IMR-90 (cell line): Measurements from ENCODE around the gene CASP8AP2. TPM values are rescaled to one million over a fixed set of nuclear protein-coding genes. Genes with fewer than 3 reads are reported as not detected.

Experiments
- ATAC-seq: fragments of 200-7000 bp; cut with Tn5 transposase; 2 replicates; pipeline ENCODE4 v1.9.1; 2020; ENCODE audit warnings: low read depth, mild to moderate bottlenecking, moderate library complexity
- BruUV-seq: library from RNA; stranded (reverse); fragments of 400-500 nt; replicated peaks from 2 replicates; lab custom pipeline; 2021; lab: Mats Ljungman, UMichigan
- CTCF ChIA-PET: fragments of 300-600 bp; formaldehyde crosslinking; extraction: SDS; loops from one replicate; lab custom pipeline; 2021; ENCODE audit warnings: antibody characterized with exemption; lab: Yijun Ruan, JAX
- POLR2A ChIA-PET: fragments of 300-600 bp; sonication (Branson Sonifier 250); formaldehyde crosslinking; loops from one replicate; lab custom pipeline; 2022; ENCODE audit warnings: antibody characterized with exemption; ENCODE audit not compliant: unreplicated experiment; lab: Charles Lee
- DNase-seq: peaks from one replicate; pipeline ENCODE4 v3.0.0; 2013
- H2AFZ ChIP-seq: replicated peaks from 2 replicates; pipeline ENCODE3; 2013; ENCODE audit warnings: low read length, mild to moderate bottlenecking; ENCODE audit not compliant: poor library complexity
- H2AK5ac ChIP-seq: 2 replicates; pipeline ENCODE4 v1.6.1; 2013; ENCODE audit warnings: low read depth, low read length, inconsistent platforms
- H2AK9ac ChIP-seq: replicated peaks from 2 replicates; pipeline ENCODE3; 2013; ENCODE audit warnings: mild to moderate bottlenecking, low read depth, low read length, moderate library complexity; ENCODE audit not compliant: poor library complexity
- H2BK120ac ChIP-seq: 2 replicates; pipeline ENCODE4 v1.6.1; 2013; ENCODE audit warnings: low read depth, low read length, inconsistent platforms
- H2BK15ac ChIP-seq: 3 replicates; pipeline ENCODE4 v1.6.1; 2013; ENCODE audit warnings: low read depth, low read length, inconsistent platforms
- H2BK20ac ChIP-seq: 2 replicates; pipeline ENCODE4 v1.6.1; 2013; ENCODE audit warnings: low read depth, mild to moderate bottlenecking, inconsistent platforms, low read length, moderate library complexity
- H2BK5ac ChIP-seq: 2 replicates; pipeline ENCODE4 v1.6.1; 2013; ENCODE audit warnings: mild to moderate bottlenecking, low read depth, low read length, inconsistent platforms; ENCODE audit not compliant: poor library complexity, severe bottlenecking
- H3K14ac ChIP-seq: replicated peaks from 2 replicates; pipeline ENCODE4 v1.6.1; 2013; ENCODE audit warnings: low read depth, low read length, inconsistent platforms
- H3K18ac ChIP-seq: 2 replicates; pipeline ENCODE4 v1.6.1; 2013; ENCODE audit warnings: low read depth, low read length, control low read depth
- H3K23ac ChIP-seq: 2 replicates; pipeline ENCODE4 v1.6.1; 2013; ENCODE audit warnings: low read depth, low read length, inconsistent platforms
- H3K27ac ChIP-seq: 2 replicates; pipeline ENCODE4 v1.5.1; 2013; ENCODE audit warnings: mild to moderate bottlenecking, control low read depth, low read length; ENCODE audit not compliant: insufficient read depth
- H3K27me3 ChIP-seq: 2 replicates; pipeline ENCODE4 v1.6.1; 2013; ENCODE audit warnings: low read length; ENCODE audit not compliant: control insufficient read depth, insufficient read depth
- H3K36me3 ChIP-seq: 2 replicates; pipeline ENCODE4 v1.6.1; 2013; ENCODE audit warnings: low read length, mixed read lengths; ENCODE audit not compliant: control insufficient read depth, insufficient read depth
- H3K4ac ChIP-seq: 2 replicates; pipeline ENCODE4 v1.6.1; 2013; ENCODE audit warnings: low read depth, low read length, inconsistent platforms
- H3K4me1 ChIP-seq: 2 replicates; pipeline ENCODE4 v1.6.1; 2013; ENCODE audit warnings: low read length, mixed read lengths; ENCODE audit not compliant: control insufficient read depth, insufficient read depth
- H3K4me2 ChIP-seq: 2 replicates; pipeline ENCODE4 v1.6.1; 2013; ENCODE audit warnings: low read depth, mild to moderate bottlenecking, control low read depth, low read length, moderate library complexity
- H3K4me3 ChIP-seq: 2 replicates; pipeline ENCODE4 v1.5.1; 2013; ENCODE audit warnings: low read depth, mild to moderate bottlenecking, control low read depth, low read length, moderate library complexity; ENCODE audit not compliant: insufficient read depth
- H3K56ac ChIP-seq: 2 replicates; pipeline ENCODE4 v1.6.1; 2013; ENCODE audit warnings: low read length, inconsistent platforms; ENCODE audit not compliant: insufficient read depth; ENCODE audit errors: extremely low read depth
- H3K79me1 ChIP-seq, 2 experiments: 2 replicates each; pipeline ENCODE4 v1.6.1; 2013; ENCODE audit warnings: low read length in 2 of 2, inconsistent platforms in 1 of 2, low read depth in 1 of 2
- H3K9ac ChIP-seq: 2 replicates; pipeline ENCODE4 v1.6.1; 2013; ENCODE audit warnings: low read depth, low read length, control low read depth
- H3K9me1 ChIP-seq: 2 replicates; pipeline ENCODE4 v1.6.1; 2013; ENCODE audit warnings: low read length, inconsistent platforms; ENCODE audit not compliant: insufficient read depth
- H3K9me3 ChIP-seq: 2 replicates; pipeline ENCODE4 v1.6.1; 2013; ENCODE audit warnings: low read length; ENCODE audit not compliant: control insufficient read depth, insufficient read depth
- H4K20me1 ChIP-seq: 2 replicates; pipeline ENCODE4 v1.6.1; 2013; ENCODE audit warnings: low read length, inconsistent platforms; ENCODE audit not compliant: insufficient read depth
- H4K5ac ChIP-seq: 2 replicates; pipeline ENCODE4 v1.6.1; 2013; ENCODE audit warnings: mild to moderate bottlenecking, low read depth, low read length, control low read depth
- H4K8ac ChIP-seq, 2 experiments: 2 replicates each; pipeline ENCODE4 v1.6.1; 2013; ENCODE audit warnings: low read depth in 2 of 2, low read length in 2 of 2, control low read depth in 1 of 2, inconsistent platforms in 1 of 2
- H4K91ac ChIP-seq: 2 replicates; pipeline ENCODE4 v1.6.1; 2013; ENCODE audit warnings: low read depth, low read length, inconsistent platforms; ENCODE audit not compliant: insufficient read depth
- ELK1 ChIP-seq: fragments of 150-350 bp; IDR thresholded peaks from 2 replicates; pipeline ENCODE4 v1.6.1; 2016; ENCODE audit warnings: low read depth, mild to moderate bottlenecking, low read length, moderate library complexity, borderline replicate concordance
- POLR2A ChIP-seq: IDR thresholded peaks from 2 replicates; pipeline ENCODE4 v1.6.1; 2012; ENCODE audit warnings: mild to moderate bottlenecking, low read depth, low read length
- RAD21 ChIP-seq: IDR thresholded peaks from 2 replicates; pipeline ENCODE4 v1.6.1; 2012; ENCODE audit warnings: low read length, improper control_type of control experiment
- WGBS, 2 experiments: methylation state at CpG; one replicate each; pipeline versions ENCODE4 v1.1.5 to v1.1.7; 2013; ENCODE audit warnings: missing lambda C conversion rate in 2 of 2; ENCODE audit not compliant: insufficient read length in 1 of 2; ENCODE audit errors: extremely low coverage in 2 of 2; 5-methylcytosine and 5-hydroxymethylcytosine counted together
- dilution Hi-C: fragments of 300-500 bp; cut with HindIII; formaldehyde crosslinking; loops from one replicate; pipeline ENCODE4 v1.14.3; 2018; ENCODE audit warnings: low sequenced_read_pairs; ENCODE audit not compliant: unreplicated experiment
- in situ Hi-C: fragments of 300-500 bp; cut with MboI; formaldehyde crosslinking; loops from 3 replicates; pipeline ENCODE4 v1.14.3; 2019; ENCODE audit warnings: low sequenced_read_pairs, inconsistent platforms, mixed read lengths
- intact Hi-C: fragments of 100-400 bp; cut with micrococcal nuclease; formaldehyde crosslinking; loops from 2 replicates; pipeline ENCODE4 v1.10.0; 2022
- polyA plus RNA-seq, 3 experiments: library from polyadenylated mRNA; depleted of rRNA; stranded (reverse); fragments of >200 nt; gene quantifications; 2 replicates each; pipeline ENCODE4 v1.2.3, GENCODE V29; 2012; ENCODE audit warnings: low replicate concordance in 1 of 3
- total RNA-seq: library from RNA; depleted of rRNA; stranded (reverse); fragments of >200 nt; gene quantifications from 2 replicates; pipeline ENCODE4 v1.2.3, GENCODE V29; 2012

Gene CASP8AP2
- total and polyA plus RNA-seq, 2 of the 4 experiments (the other 2 are of a cell fraction): 5.0 to 11.1 TPM

DNA sequence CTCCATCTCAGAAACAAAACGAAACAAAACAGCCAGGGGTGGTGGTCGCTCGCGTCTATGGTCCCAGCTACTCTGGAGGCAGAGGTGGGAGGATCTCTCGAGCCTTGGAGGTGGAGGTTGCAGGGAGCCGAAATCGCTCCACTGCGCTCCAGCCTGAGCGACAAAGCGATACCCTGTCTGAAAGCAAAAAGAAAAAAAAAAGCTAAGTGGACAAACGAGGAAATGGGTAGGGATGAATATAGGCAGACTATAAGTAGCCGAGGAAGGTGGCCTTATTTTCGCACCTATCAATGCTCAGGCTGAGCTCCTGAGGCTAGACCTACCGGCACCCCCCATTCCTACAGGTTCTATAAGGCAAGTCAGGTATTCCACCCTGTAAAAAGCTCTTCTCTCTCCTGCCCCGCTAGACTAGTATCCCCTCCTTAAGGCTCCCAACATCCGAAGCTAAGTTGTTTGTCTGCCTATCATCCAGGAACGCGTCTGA, 650 bp upstream of the CASP8AP2 start:
- Histone ChIP-seq H3K14ac (peak overlapping the region; percentile 83), H4K8ac (peak overlapping the region; percentile 76 to 92), H2BK20ac (no peak overlapping the region), H2BK120ac (peak overlapping the region; percentile 45), H4K20me1 (no peaks in the 10 kb centered on the region), H3K4ac (peak overlapping the region; percentile 68), H3K18ac (peak overlapping the region; percentile 21; the same call in 1 of the 2 replicates), H2AK9ac (peak overlapping the region; percentile 59), H3K56ac (peak overlapping the region; percentile 75), H3K4me1 (peaks cover 3% of the 10 kb centered on the region), H3K9ac (peak overlapping the region; percentile 74), H3K4me3 (peak overlapping the region; percentile 70), H3K27ac (peak overlapping the region; percentile 44), H3K36me3 (peaks cover 3% of the 10 kb centered on the region), H2BK15ac (no peak overlapping the region), H4K5ac (peak overlapping the region; percentile 52), H3K9me1 (0 out of 2 replicates have a peak, but pooled peaks cover 2% of the 10 kb centered on the region), H2AK5ac (no peak overlapping the region), H3K9me3 (no peaks in the 10 kb centered on the region), H4K91ac (peak overlapping the region; percentile 84), H2AFZ (peak overlapping the region; percentile 92), H3K4me2 (peak overlapping the region; percentile 96), H2BK5ac (peak overlapping the region; percentile 42), H3K23ac (peak overlapping the region; percentile 69; the same call in 1 of the 2 replicates), H3K27me3 (no peaks in the 10 kb centered on the region), H3K79me1 (peaks cover 13 to 24% of the 10 kb centered on the region in 2 experiments)
- peak; percentile 25 for ATAC-seq
- in situ Hi-C loops (no loop called here), intact Hi-C loops (no loop called here), dilution Hi-C loops (no loop called here)
- ChIA-PET CTCF (interaction anchor here (0.6 to 1.3 kb wide), 2 partner anchors 18 to 19 kb away, joined by 3 to 7 read pairs; no protein-coding TSS in a partner anchor), POLR2A (interaction anchor here (1.0 kb wide), 2 partner anchors 8 to 14 kb away, joined by 3 to 4 read pairs; no protein-coding TSS in a partner anchor)
- DNase-seq: no peak
- WGBS, 2 experiments: 34% methylated on average over 9 of the region's 18 CpGs; no CpG with 5 or more reads in 1 of the 2 experiments
- TF ChIP-seq RAD21: no peak
- no peak for TF ChIP-seq POLR2A
- no peak for TF ChIP-seq ELK1
- no TSS peak for BruUV-seq
